Dendritic cell treated with granulocyte-macrophage colony-stimulating factor and Interleukin-4, amounts not matched to agents 40 ng/mL and 50 ng/mL, for 4 days (primary cell): ENCODE results near the gene STXBP2.

Experiments
- H3K27ac Mint-ChIP-seq: one replicate; pipeline ENCODE4 v1.8.0; 2022; ENCODE audit warnings: mild to moderate bottlenecking, mixed read lengths
- H3K27me3 Mint-ChIP-seq: one replicate; pipeline ENCODE4 v1.8.0; 2022; ENCODE audit warnings: mild to moderate bottlenecking, mixed read lengths
- H3K36me3 Mint-ChIP-seq: one replicate; pipeline ENCODE4 v1.8.0; 2022; ENCODE audit warnings: low read depth, mixed read lengths
- H3K4me1 Mint-ChIP-seq: one replicate; pipeline ENCODE4 v1.8.0; 2022; ENCODE audit warnings: low read depth, mixed read lengths
- H3K4me3 Mint-ChIP-seq: one replicate; pipeline ENCODE4 v1.8.0; 2022; ENCODE audit warnings: mild to moderate bottlenecking, moderate library complexity, mixed read lengths
- H3K9me3 Mint-ChIP-seq: one replicate; pipeline ENCODE4 v1.8.0; 2022; ENCODE audit warnings: mixed read lengths
- intact Hi-C: fragments of 100-400 bp; cut with micrococcal nuclease; formaldehyde crosslinking; loops from one replicate; pipeline ENCODE4 v1.15.0; 2022

The STXBP2 gene

DNA sequence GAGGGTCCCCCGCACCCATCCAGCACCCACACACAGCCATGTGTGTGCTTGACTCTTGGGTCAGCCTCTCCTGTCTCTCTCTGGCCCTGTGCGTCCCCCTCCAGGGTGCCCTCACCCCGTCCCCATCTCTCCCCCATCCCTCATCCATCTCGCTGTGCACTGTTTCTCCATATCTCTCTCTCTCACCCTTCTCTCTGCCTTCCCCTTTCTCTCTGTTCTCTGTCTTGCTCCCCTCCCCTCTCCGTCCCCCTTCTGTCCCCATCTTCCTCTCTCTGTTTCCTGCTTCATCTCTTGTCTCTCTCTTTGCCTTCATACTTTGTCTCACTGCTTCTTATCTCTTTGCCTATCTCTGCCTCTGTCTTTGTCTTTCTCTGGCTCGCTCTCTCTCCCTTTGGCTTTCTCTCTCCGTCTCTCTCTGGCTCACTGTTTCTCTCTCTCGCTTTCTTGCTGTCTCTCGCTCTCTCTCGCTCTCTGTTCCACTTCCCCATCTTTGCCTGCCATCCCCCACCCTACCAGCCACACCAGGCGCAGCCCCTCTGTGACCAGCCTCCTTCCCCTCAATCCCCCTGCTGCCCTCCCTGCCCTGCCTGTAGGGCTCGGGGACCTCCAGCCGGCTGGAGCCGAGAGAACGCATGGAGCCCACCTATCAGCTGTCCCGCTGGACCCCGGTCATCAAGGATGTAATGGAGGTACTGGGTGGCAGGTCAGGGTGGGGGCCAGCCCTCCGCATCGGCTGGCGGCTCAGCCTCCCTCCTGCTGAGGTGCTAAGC is 8.9 kb downstream of the STXBP2 start:
- peaks cover 67% of the 10 kb centered on the region for H3K4me1 Mint-ChIP-seq
- peak overlapping the region; percentile 35 for H3K4me3 Mint-ChIP-seq
- H3K27me3 Mint-ChIP-seq: no peaks in the 10 kb centered on the region
- peaks cover 75% of the 10 kb centered on the region for H3K36me3 Mint-ChIP-seq
- peak overlapping the region; percentile 51 for H3K27ac Mint-ChIP-seq
- H3K9me3 Mint-ChIP-seq: no peaks in the 10 kb centered on the region
- intact Hi-C loops: loop anchor here (10.0 kb wide), 1 partner anchor 81 kb away; no protein-coding TSS in a partner anchor

- Mint-ChIP-seq H3K4me1 (peaks cover 61% of the 10 kb centered on the region), H3K27ac (peak overlapping the region; percentile 51), H3K9me3 (no peaks in the 10 kb centered on the region), H3K27me3 (no peaks in the 10 kb centered on the region), H3K4me3 (no peak overlapping the region), H3K36me3 (peaks cover 70% of the 10 kb centered on the region)
- intact Hi-C loops: loop anchor here (10.0 kb wide), 1 partner anchor 82 kb away; no protein-coding TSS in a partner anchor
Observed at GRCh38 chr19:7646426-7646700, 9.5 kb downstream of the STXBP2 start.

DNA sequence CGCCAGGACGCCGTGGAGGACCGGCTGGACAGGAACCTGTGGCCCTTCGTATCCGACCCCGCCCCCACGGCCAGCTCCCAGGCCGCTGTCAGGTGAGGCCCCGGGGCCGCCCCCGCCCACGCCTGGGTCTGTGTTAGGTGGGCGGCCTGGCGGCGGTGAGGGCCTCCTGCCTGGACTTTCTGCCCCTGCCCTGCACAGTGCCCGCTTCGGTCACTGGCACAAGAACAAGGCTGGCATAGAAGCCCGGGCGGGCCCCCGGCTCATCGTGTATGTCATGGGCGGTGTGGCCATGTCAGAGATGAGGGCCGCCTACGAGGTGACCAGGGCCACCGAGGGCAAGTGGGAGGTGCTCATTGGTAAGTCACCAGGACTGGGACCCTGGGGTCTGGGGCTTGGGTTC is 10.2 kb downstream of the STXBP2 start:
- Mint-ChIP-seq H3K27me3 (no peaks in the 10 kb centered on the region), H3K9me3 (no peaks in the 10 kb centered on the region), H3K4me3 (no peak overlapping the region), H3K4me1 (peaks cover 54% of the 10 kb centered on the region), H3K36me3 (peaks cover 62% of the 10 kb centered on the region), H3K27ac (no peak overlapping the region)
- intact Hi-C loops: loop anchor here (10.0 kb wide), 1 partner anchor 82 kb away; no protein-coding TSS in a partner anchor

- Mint-ChIP-seq H3K27me3 (no peaks in the 10 kb centered on the region), H3K9me3 (no peaks in the 10 kb centered on the region), H3K4me3 (no peak overlapping the region), H3K36me3 (peaks cover 49% of the 10 kb centered on the region), H3K4me1 (peaks cover 53% of the 10 kb centered on the region), H3K27ac (no peak overlapping the region)
- intact Hi-C loops: loop anchor here (10.0 kb wide), 1 partner anchor 84 kb away; no protein-coding TSS in a partner anchor
Observed at GRCh38 chr19:7648265-7649014, 11.5 kb downstream of the STXBP2 start.

DNA sequence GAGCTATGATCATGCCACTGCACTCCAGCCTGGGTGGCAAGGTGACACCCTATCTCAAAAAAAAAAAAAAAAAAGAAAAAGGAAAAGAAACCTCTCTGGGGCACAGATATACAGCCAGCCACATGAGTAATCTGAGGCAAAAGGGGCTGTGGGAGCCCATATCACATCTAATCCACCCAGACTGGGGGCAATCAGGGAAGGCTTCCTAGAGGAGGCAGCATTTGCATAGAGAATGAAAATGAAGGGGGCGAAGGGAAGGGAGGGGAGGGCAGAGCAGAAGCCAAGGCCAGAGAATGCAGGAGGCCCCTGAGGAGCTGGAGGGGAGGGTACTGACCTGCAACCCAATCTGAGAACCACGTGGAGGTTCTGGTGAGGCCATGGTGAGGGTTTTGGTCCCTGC is 13.2 kb downstream of the STXBP2 start:
- intact Hi-C loops: no loop called here
- Mint-ChIP-seq H3K9me3 (no peaks in the 10 kb centered on the region), H3K36me3 (peaks cover 32% of the 10 kb centered on the region), H3K4me3 (no peak overlapping the region), H3K27me3 (no peaks in the 10 kb centered on the region), H3K4me1 (peaks cover 40% of the 10 kb centered on the region), H3K27ac (no peak overlapping the region)

GRCh38 chr19:7652061-7652641 is 15.2 kb downstream of the STXBP2 start:
- H3K4me3 Mint-ChIP-seq: peak overlapping the region; percentile 55
- H3K27ac Mint-ChIP-seq: peak overlapping the region; percentile 75
- H3K36me3 Mint-ChIP-seq: peaks cover 12% of the 10 kb centered on the region
- peaks cover 2% of the 10 kb centered on the region for H3K27me3 Mint-ChIP-seq
- H3K9me3 Mint-ChIP-seq: no peaks in the 10 kb centered on the region
- H3K4me1 Mint-ChIP-seq: peaks cover 42% of the 10 kb centered on the region
- intact Hi-C loops: loop anchor here (1.0 kb wide), 1 partner anchor 28 kb away; the partner anchor contains the start of gene TRAPPC5

- intact Hi-C loops: no loop called here
- Mint-ChIP-seq H3K36me3 (no peaks in the 10 kb centered on the region), H3K4me1 (peaks cover 47% of the 10 kb centered on the region), H3K27ac (no peak overlapping the region), H3K9me3 (no peaks in the 10 kb centered on the region), H3K4me3 (no peak overlapping the region), H3K27me3 (peaks cover 2% of the 10 kb centered on the region)
Observed at GRCh38 chr19:7654401-7654800, 17.5 kb downstream of the STXBP2 start.

DNA sequence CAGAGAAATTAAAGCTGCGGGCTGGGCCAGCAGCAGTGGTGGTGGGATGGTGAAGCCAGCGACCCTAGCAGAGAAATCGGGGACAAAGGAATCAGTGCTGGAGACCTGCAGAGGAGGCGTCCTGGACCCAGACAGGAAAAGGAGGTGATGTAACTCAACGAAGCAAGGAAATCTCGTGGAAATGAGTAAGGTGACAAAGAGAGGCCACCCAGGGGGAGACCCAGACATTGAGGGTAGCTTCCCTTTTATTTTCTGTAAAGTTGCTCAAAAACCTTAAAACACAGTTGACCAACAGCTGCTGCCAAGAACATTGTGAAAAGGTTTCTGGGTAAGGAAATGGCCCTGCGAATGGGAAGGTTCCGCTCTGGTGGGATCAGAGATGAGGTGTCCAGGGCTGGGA is 18.7 kb downstream of the STXBP2 start:
- Mint-ChIP-seq H3K27ac (peak overlapping the region; percentile 81), H3K4me3 (no peak overlapping the region), H3K36me3 (no peaks in the 10 kb centered on the region), H3K4me1 (peaks cover 47% of the 10 kb centered on the region), H3K9me3 (no peaks in the 10 kb centered on the region), H3K27me3 (peaks cover 2% of the 10 kb centered on the region)
- intact Hi-C loops: no loop called here

GRCh38 chr19:7657131-7657751 is 20.3 kb downstream of the STXBP2 start:
- Mint-ChIP-seq H3K36me3 (no peaks in the 10 kb centered on the region), H3K27ac (peak overlapping the region; percentile 81), H3K4me1 (peaks cover 55% of the 10 kb centered on the region), H3K9me3 (no peaks in the 10 kb centered on the region), H3K27me3 (peaks cover 2% of the 10 kb centered on the region), H3K4me3 (peak overlapping the region; percentile 30)
- intact Hi-C loops: no loop called here

DNA sequence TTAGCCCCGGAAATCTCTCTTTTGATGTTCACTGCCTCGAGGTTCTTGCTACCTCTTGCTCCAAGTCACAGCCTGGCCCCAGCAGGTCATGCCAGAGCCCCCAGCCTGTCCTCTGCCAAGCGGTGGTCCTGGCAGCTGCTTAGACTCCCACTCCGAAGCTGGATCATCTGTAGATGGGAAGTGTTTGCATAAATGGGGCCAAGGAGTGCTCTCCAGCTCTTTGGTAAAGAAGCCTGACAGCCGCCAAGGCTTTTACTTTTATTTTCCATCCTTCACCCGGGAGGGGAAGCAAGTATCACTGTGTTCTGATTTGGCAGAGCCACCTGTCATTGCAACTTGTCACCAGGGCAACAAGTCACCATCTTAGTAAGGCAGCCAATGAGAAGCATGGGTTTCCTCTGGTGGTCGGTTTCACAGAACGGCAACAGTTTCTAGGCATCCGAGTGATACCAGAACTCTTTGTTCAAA is 21.3 kb downstream of the STXBP2 start:
- peaks cover 2% of the 10 kb centered on the region for H3K27me3 Mint-ChIP-seq
- H3K9me3 Mint-ChIP-seq: no peaks in the 10 kb centered on the region
- H3K4me3 Mint-ChIP-seq: no peak overlapping the region
- no peak overlapping the region for H3K27ac Mint-ChIP-seq
- H3K4me1 Mint-ChIP-seq: peaks cover 45% of the 10 kb centered on the region
- no peaks in the 10 kb centered on the region for H3K36me3 Mint-ChIP-seq
- intact Hi-C loops: no loop called here

DNA sequence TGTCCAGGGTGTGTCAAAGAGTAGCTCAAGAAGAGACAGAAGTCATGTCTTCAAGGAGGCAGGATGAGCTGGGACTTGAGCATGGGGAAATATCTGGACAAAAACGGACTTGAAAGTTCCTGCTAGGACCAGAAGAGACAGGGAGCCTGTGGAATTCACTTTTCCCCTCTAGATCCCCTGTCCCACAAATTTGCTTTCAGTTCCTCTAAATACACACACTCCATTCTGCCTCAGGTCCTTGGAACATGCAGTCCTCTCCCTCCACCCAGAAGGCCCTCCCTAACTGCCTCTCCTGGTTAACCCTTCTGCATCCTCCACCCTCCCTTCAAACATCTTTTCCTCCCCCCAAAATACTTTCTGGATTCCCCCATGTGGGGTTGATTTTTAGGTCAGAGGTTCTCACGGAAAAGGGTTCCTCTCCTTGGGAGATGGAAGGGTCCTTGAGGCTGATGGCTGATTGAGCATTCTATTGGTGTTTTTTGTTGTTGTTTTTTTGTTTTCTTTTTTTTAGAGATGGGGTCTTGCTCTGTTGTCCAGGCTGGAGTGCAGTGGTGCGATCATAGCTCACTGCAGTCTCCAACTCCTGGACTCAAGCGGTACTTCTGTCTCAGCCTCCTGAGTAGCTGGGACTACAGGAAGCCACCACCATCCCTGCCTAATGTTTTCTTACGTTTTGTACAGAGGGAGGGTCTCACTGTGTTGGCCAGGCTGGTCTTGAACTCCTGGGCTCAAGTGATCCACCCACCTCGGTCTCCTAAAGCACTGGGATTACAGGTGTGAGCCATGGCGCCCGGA is 25.0 kb downstream of the STXBP2 start:
- no peak overlapping the region for H3K4me3 Mint-ChIP-seq
- H3K27ac Mint-ChIP-seq: no peak overlapping the region
- no peaks in the 10 kb centered on the region for H3K9me3 Mint-ChIP-seq
- intact Hi-C loops: no loop called here
- no peaks in the 10 kb centered on the region for H3K36me3 Mint-ChIP-seq
- H3K27me3 Mint-ChIP-seq: no peaks in the 10 kb centered on the region
- H3K4me1 Mint-ChIP-seq: peaks cover 24% of the 10 kb centered on the region

GRCh38 chr19:7662657-7663056 is 25.7 kb downstream of the STXBP2 start:
- no peak overlapping the region for H3K4me3 Mint-ChIP-seq
- intact Hi-C loops: no loop called here
- H3K36me3 Mint-ChIP-seq: no peaks in the 10 kb centered on the region
- no peaks in the 10 kb centered on the region for H3K27me3 Mint-ChIP-seq
- H3K9me3 Mint-ChIP-seq: no peaks in the 10 kb centered on the region
- H3K27ac Mint-ChIP-seq: no peak overlapping the region
- H3K4me1 Mint-ChIP-seq: peaks cover 17% of the 10 kb centered on the region

DNA sequence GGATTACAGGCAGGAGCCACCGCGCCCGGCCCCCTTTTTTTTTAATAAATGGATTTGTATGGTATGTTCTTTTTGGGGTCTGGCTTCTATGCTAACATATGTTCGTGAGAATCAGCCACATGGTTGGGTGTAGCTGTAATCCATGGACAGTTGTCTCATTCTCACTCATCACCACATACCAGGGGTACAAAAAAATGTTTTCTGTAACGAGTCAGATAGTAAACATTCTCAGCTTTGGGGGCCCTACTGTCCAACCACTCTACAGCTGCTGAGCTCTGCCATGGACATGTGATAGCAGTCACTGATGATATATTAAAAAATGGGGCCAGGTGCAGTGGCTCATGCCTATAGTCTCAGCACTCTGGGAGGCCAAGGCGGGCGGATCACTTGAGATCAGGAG is 26.8 kb downstream of the STXBP2 start:
- Mint-ChIP-seq H3K4me1 (peaks cover 13% of the 10 kb centered on the region), H3K9me3 (no peaks in the 10 kb centered on the region), H3K27ac (no peak overlapping the region), H3K36me3 (no peaks in the 10 kb centered on the region), H3K4me3 (no peak overlapping the region), H3K27me3 (peaks cover 1% of the 10 kb centered on the region)
- intact Hi-C loops: no loop called here
